B cell (primary cell): ENCODE measurements around the gene RABL3.

Source experiments
- EZH2 ChIP-seq: IDR thresholded peaks from 2 replicates; pipeline ENCODE4 v1.6.1; 2012; ENCODE audit warnings: borderline replicate concordance, low read depth, mild to moderate bottlenecking, moderate library complexity, low read length; ENCODE audit not compliant: insufficient read depth, poor library complexity, severe bottlenecking
- TF ChIP-seq, protein P1 (sequence below): fragments of 200-600 bp; IDR thresholded peaks from one replicate; pipeline ENCODE4 v1.8.0; 2022; ENCODE audit warnings: antibody characterized with exemption, mild to moderate bottlenecking

DNA sequence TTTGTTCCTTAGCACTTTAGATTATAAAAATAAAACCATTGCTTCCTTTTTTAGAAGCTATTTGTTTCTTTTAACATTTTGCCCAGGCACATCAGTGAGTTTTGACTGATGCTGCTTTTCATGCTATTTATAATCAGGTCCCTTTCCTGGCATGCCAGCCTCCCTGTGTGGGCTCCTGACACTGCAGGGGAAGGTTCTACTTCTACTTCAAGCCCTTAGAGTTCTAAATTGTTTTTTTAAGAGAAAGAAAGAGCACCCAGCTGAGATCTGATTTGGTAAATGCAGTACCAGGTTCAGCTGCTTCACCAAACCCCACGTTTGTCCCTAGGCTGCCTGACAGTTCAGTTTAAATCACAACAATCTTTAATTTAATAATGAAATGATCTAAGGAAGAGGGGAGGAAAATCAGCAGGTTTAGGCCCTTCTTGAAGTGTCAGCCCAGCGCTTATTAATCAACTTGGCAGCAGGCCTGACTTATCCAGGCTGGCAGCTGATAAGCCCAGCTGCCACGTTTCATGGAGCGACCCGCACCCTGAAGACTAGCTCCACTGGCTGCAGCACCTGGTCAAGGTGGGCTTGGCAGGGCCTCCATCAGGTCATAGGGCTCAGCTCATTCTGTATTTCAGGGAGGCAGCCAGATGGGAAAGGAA, 89.3 kb downstream of the RABL3 start:
- TF ChIP-seq, protein P1, sequence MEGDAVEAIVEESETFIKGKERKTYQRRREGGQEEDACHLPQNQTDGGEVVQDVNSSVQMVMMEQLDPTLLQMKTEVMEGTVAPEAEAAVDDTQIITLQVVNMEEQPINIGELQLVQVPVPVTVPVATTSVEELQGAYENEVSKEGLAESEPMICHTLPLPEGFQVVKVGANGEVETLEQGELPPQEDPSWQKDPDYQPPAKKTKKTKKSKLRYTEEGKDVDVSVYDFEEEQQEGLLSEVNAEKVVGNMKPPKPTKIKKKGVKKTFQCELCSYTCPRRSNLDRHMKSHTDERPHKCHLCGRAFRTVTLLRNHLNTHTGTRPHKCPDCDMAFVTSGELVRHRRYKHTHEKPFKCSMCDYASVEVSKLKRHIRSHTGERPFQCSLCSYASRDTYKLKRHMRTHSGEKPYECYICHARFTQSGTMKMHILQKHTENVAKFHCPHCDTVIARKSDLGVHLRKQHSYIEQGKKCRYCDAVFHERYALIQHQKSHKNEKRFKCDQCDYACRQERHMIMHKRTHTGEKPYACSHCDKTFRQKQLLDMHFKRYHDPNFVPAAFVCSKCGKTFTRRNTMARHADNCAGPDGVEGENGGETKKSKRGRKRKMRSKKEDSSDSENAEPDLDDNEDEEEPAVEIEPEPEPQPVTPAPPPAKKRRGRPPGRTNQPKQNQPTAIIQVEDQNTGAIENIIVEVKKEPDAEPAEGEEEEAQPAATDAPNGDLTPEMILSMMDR, result no peak
- no peak for TF ChIP-seq EZH2
